ENCODE measurements around the gene MPHOSPH9. TPM values are rescaled to one million over a fixed set of nuclear protein-coding genes. Genes with fewer than 3 reads are reported as not detected.
A peak's percentile ranks its signal among the peaks of the same experiment; 100 is the strongest.

The MPHOSPH9 gene
- total and polyA plus RNA-seq, 2 of the 13 experiments (the other 11 are each of a cell fraction or from before 2014, with no cell fraction given): 20.3 to 63.4 TPM

GRCh38 chr12:123232807-123233504 is at the start of gene MPHOSPH9, which contains the start of gene MTRFR (continued):
- TF ChIP-seq DDIT3 (CRISPR knock-in tag; IDR thresholded peaks at IDR 0.05): no peak
- peak; percentile 69; the same call in 1 of the 2 replicates for TF ChIP-seq ZSCAN21 (CRISPR knock-in tag; IDR thresholded peaks at IDR 0.05; ENCODE audit: borderline replicate concordance)
- 0 out of 2 replicates have a peak, but pooled peaks have one; percentile 76 for TF ChIP-seq AKNA (CRISPR knock-in tag; IDR thresholded peaks at IDR 0.05; ENCODE audit: borderline replicate concordance)
- no peak for TF ChIP-seq SOX13 (IDR thresholded peaks at IDR 0.05)
- TF ChIP-seq SOX13 (CRISPR knock-in tag; conservative IDR thresholded peaks at IDR 0.05 in 1 of 2, IDR thresholded peaks at IDR 0.05 in 1 of 2): 0 out of 4 replicates have a peak, but pooled peaks have one; percentile 10 to 54
- no peak for TF ChIP-seq TEAD2 (CRISPR knock-in tag; IDR thresholded peaks at IDR 0.05)
- TF ChIP-seq ZC3H13 (CRISPR knock-in tag; IDR thresholded peaks at IDR 0.05): peak; percentile 82; the same call in 1 of the 2 replicates
- TF ChIP-seq ZNF329 (CRISPR knock-in tag; IDR thresholded peaks at IDR 0.05; ENCODE audit: low read depth): no peak
- TF ChIP-seq NAIF1 (CRISPR knock-in tag; IDR thresholded peaks at IDR 0.05; ENCODE audit: borderline replicate concordance): no peak; the same call in 1 of the 2 replicates
- TF ChIP-seq CAMTA2 (CRISPR knock-in tag; IDR thresholded peaks at IDR 0.05; ENCODE audit: borderline replicate concordance): no peak
- TF ChIP-seq ZNF44 (CRISPR knock-in tag; IDR thresholded peaks at IDR 0.05): peak; percentile 38; the same call in 1 of the 2 replicates
- TF ChIP-seq SNAPC5 (CRISPR knock-in tag; IDR thresholded peaks at IDR 0.05; ENCODE audit: borderline replicate concordance): no peak
- no peak for TF ChIP-seq RCOR2 (CRISPR knock-in tag; IDR thresholded peaks at IDR 0.05)
- peak; percentile 98 for TF ChIP-seq E2F1 (CRISPR knock-in tag; IDR thresholded peaks at IDR 0.05)
- TF ChIP-seq CEBPG (CRISPR knock-in tag; IDR thresholded peaks at IDR 0.05): peak; percentile 26
- TF ChIP-seq ETV5 (CRISPR knock-in tag; IDR thresholded peaks at IDR 0.05; ENCODE audit: borderline replicate concordance): peak; percentile 36
- no peak for TF ChIP-seq SMARCC2 (IDR thresholded peaks at IDR 0.05)
- TF ChIP-seq ZNF3 (CRISPR knock-in tag; IDR thresholded peaks at IDR 0.05): no peak
- TF ChIP-seq MAZ (IDR thresholded peaks at IDR 0.05; ENCODE audit: borderline replicate concordance, low read depth, low read length): no peak; the same call in 1 of the 2 replicates
- peak; percentile 62 for TF ChIP-seq MAZ (CRISPR knock-in tag; IDR thresholded peaks at IDR 0.05; ENCODE audit: low read depth)
- peak; percentile 91 for TF ChIP-seq ZNF878 (CRISPR knock-in tag; IDR thresholded peaks at IDR 0.05)
- no peak for TF ChIP-seq ZNF569 (CRISPR knock-in tag; IDR thresholded peaks at IDR 0.05; ENCODE audit: borderline replicate concordance)
